T47D (cell line): ENCODE results near the gene LTBP1.
"Not testable (repeated sequence)": the region's sequence is repeated elsewhere in the genome, so short reads cannot be mapped to it uniquely, and the experiment has no call there.

Experiments
- DNase-seq, 2 experiments: peaks; one replicate each; pipeline versions ENCODE4 v3.0.0 to v3.0.0-alpha.2; 2011 to 2012; ENCODE audit warnings: low read depth in 1 of 2, low spot score in 1 of 2
- JUND ChIP-seq: IDR thresholded peaks from 2 replicates; pipeline ENCODE4 v1.6.1; 2012; ENCODE audit warnings: low read depth
- in situ Hi-C: cut with HindIII; loops from 2 replicates; pipeline ENCODE4 v1.10.0; 2016; ENCODE audit warnings: low sequenced_read_pairs, low pct_unique_long_range_greater_than_20kb

The LTBP1 gene

GRCh38 chr2:32946314-32947075 lies at the start of gene LTBP1:
Gene LTBP1, plus strand, starts transcription at chr2:32946953. Its CDS starts 372 bp downstream, at chr2:32947325.
- peak; percentile 81 to 86 for DNase-seq
- in situ Hi-C loops, result no loop called here

GRCh38 chr2:32900246-32900973 lies 46.3 kb upstream of the LTBP1 start:
- in situ Hi-C loops, result no loop called here
- TF ChIP-seq JUND, result no peak
- DNase-seq, result no peak

More at GRCh38 chr2:32946314-32947075, at the start of gene LTBP1:
- TF ChIP-seq JUND, result no peak

- TF ChIP-seq JUND, result no peak
- DNase-seq, result no peak
- in situ Hi-C loops, result no loop called here
These were observed 45.4 kb upstream of the LTBP1 start for GRCh38 chr2:32901313-32901712.

DNA sequence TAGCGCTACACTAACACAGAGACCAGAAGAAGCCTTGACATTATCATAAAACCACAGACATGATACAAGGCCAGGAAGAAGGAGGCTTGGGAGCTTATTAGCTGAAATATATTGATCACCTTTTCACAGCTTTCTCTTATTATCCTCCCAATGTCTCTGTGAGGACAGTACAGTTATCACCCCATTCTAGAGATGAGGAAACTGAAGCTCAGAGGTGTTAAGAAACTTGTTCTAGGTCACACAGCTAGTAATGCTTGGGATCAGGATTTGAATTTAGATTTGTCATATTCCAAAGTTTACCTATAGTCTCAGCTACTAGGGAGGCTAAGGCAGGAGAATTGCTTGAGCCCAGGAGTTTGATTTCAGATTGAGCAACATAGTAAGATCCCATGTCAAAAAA lies 44.6 kb upstream of the LTBP1 start:
- no peak for DNase-seq
- in situ Hi-C loops, result no loop called here
- no peak for TF ChIP-seq JUND

GRCh38 chr2:32902986-32903385 lies 43.8 kb upstream of the LTBP1 start:
- in situ Hi-C loops, result no loop called here
- no peak for DNase-seq
- TF ChIP-seq JUND, result no peak

- in situ Hi-C loops, result no loop called here
- DNase-seq, result no peak
- no peak for TF ChIP-seq JUND
These were observed 42.7 kb upstream of the LTBP1 start for GRCh38 chr2:32904074-32904473.

DNA sequence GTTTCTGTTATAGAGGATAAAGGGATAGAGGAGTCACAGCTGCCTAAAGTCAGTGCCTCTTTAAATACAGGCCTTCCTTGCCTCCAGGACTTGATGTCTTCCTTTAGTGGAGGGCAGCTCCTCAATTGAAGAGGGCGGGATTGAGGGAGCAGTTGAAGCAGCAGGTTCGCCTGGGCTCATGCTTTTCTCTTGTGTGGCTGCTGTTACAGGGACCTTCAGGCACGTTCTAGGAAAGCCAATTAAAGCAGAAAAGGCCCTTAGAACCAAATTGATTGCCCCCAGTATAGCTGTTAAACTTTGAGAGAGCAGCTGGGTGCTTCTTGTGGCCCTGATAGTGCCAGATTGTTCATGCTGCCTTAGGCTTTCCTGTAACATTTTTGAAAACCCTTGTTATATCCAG lies 42.0 kb upstream of the LTBP1 start:
- TF ChIP-seq JUND, result no peak
- in situ Hi-C loops, result no loop called here
- DNase-seq, result peak in 1 of 2 experiments; percentile 5

GRCh38 chr2:32905270-32905669 lies 41.5 kb upstream of the LTBP1 start:
- TF ChIP-seq JUND, result no peak
- no peak for DNase-seq
- in situ Hi-C loops, result no loop called here

DNA sequence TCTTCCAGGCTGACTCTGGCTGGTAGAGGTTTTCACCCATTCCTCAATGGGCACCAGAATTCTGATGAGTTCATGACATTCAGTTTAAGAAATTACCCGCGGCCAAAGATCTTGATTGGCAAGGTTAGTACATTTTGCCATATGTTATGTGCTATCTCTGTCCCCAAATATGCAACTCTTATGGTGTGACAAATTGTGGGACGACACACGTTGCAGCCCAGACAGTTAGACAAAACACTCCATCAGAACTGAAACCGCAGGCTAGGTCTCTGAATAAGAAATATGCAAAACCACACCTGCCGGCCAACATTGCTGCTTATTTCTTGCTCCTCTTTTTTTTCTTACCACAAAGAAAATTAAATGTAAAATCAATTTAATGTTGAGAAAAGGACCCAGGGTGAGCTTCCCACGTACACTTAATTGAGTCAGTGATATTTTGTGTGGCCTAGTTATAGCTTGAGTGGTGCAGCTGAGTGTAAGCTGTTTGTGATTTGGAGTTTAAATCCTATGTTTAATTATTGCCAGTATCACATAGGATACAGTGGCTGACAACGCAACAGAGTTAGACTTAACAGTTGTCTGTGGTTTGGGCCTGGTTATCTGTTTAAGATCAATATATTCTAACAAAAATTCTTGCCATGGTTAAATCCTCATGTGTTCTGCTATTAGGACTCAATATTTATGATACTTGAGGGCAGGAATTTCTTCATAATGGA lies 35.7 kb upstream of the LTBP1 start:
- no peak for TF ChIP-seq JUND
- no peak for DNase-seq
- in situ Hi-C loops, result no loop called here

- in situ Hi-C loops, result no loop called here
- no peak for TF ChIP-seq JUND
- DNase-seq, result no peak
These were observed 31.1 kb upstream of the LTBP1 start for GRCh38 chr2:32915694-32916093.

GRCh38 chr2:32918774-32919173 lies 28.0 kb upstream of the LTBP1 start:
- TF ChIP-seq JUND, result no peak
- in situ Hi-C loops, result no loop called here
- no peak for DNase-seq

DNA sequence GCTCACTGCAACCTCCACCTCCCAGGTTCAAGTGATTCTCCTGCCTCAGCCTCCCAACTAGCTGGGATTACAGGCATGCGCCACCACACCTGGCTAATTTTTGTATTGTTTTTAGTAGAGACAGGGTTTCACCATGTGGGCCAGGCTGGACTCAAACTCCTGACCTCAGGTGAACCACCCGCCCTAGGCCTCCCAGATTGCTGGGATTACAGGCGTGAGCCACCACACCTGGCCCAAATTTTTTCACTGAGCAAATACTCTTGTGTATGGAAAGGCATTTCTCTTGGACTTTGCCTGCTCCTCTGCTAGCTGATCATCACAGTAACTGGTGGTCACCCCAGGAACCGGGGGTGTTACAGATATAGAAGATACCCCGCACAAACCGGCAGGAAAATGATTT lies 26.9 kb upstream of the LTBP1 start:
- not testable (repeated sequence) for DNase-seq

GRCh38 chr2:32921486-32921885 lies 25.3 kb upstream of the LTBP1 start:
- DNase-seq, in situ Hi-C loops: not testable (repeated sequence)

More for the DNA sequence above, 26.9 kb upstream of the LTBP1 start:
- in situ Hi-C loops, result not testable (repeated sequence)
